ENCODE measurements around the gene PLOD3.

- TF ChIP-seq CTCF (IDR thresholded peaks at IDR 0.05; ENCODE audit: low read depth, low read length): no peak
- TF ChIP-seq POLR2A (IDR thresholded peaks at IDR 0.05; ENCODE audit: extremely low read depth, insufficient read length): no peak
- no peak for TF ChIP-seq MYC (IDR thresholded peaks at IDR 0.05; ENCODE audit: low read depth, low read length)
- no peak for TF ChIP-seq MAX (IDR thresholded peaks at IDR 0.05; ENCODE audit: low read depth, low read length)
These were observed 16.6 kb upstream of the PLOD3 start for GRCh38 chr7:101233907-101234547.
